Caco-2 (cell line): ENCODE measurements around the gene ADCY7. TPM values are rescaled to one million over a fixed set of nuclear protein-coding genes. Genes with fewer than 3 reads are reported as not detected.

Experiments used
- BruUV-seq: library from RNA; stranded (reverse); fragments of 400-500 nt; replicated peaks from 2 replicates; lab custom pipeline; 2021; lab: Mats Ljungman, UMichigan
- CTCF ChIA-PET: fragments of 300-600 bp; sonication (Branson Sonifier 250); formaldehyde crosslinking; loops from one replicate; lab custom pipeline; 2022; ENCODE audit warnings: antibody characterized with exemption; lab: Charles Lee
- POLR2A ChIA-PET: fragments of 300-600 bp; sonication (Branson Sonifier 250); formaldehyde crosslinking; loops from one replicate; lab custom pipeline; 2022; ENCODE audit warnings: antibody characterized with exemption; lab: Charles Lee
- DNase-seq, 2 experiments: peaks; one replicate each; pipeline versions ENCODE4 v3.0.0 to v3.0.0-alpha.2; 2020 to 2022
- H3K27me3 ChIP-seq: replicated peaks from 2 replicates; pipeline ENCODE4 v1.6.0; 2011; ENCODE audit warnings: low read length; ENCODE audit not compliant: control insufficient read depth, insufficient read depth
- H3K36me3 ChIP-seq: 2 replicates; pipeline ENCODE4 v1.5.1; 2011; ENCODE audit warnings: low read length; ENCODE audit not compliant: control insufficient read depth, insufficient read depth
- H3K4me1 ChIP-seq: fragments of 250-450 bp; sonication (Bioruptor Pico); 2 replicates; pipeline ENCODE4 v1.5.1; 2020; ENCODE audit warnings: mild to moderate bottlenecking
- H3K4me3 ChIP-seq: 2 replicates; pipeline ENCODE4 v1.5.1; 2011; ENCODE audit warnings: low read depth, mild to moderate bottlenecking, control low read depth, low read length
- H3K9me3 ChIP-seq: fragments of 250-450 bp; sonication (Bioruptor Pico); 2 replicates; pipeline ENCODE4 v1.5.1; 2020; ENCODE audit warnings: mild to moderate bottlenecking, moderate library complexity
- H3K27ac Mint-ChIP-seq: one replicate; pipeline ENCODE4 v1.8.0; 2022; ENCODE audit warnings: mixed read lengths; ENCODE audit not compliant: unreplicated experiment
- H3K27me3 Mint-ChIP-seq: one replicate; pipeline ENCODE4 v1.8.0; 2022; ENCODE audit warnings: mixed read lengths; ENCODE audit not compliant: insufficient read depth, unreplicated experiment
- H3K36me3 Mint-ChIP-seq: one replicate; pipeline ENCODE4 v1.8.0; 2022; ENCODE audit warnings: mild to moderate bottlenecking, mixed read lengths; ENCODE audit not compliant: insufficient read depth, unreplicated experiment
- H3K4me1 Mint-ChIP-seq: one replicate; pipeline ENCODE4 v1.8.0; 2022; ENCODE audit warnings: low read depth, mixed read lengths; ENCODE audit not compliant: unreplicated experiment
- H3K4me3 Mint-ChIP-seq: one replicate; pipeline ENCODE4 v1.8.0; 2022; ENCODE audit warnings: mild to moderate bottlenecking, moderate library complexity, mixed read lengths; ENCODE audit not compliant: unreplicated experiment
- H3K9me3 Mint-ChIP-seq: one replicate; pipeline ENCODE4 v1.8.0; 2022; ENCODE audit warnings: mixed read lengths; ENCODE audit not compliant: unreplicated experiment
- CTCF ChIP-seq, 2 experiments: fragments of 200-600 bp in 1 of 2; IDR thresholded peaks; 1 replicate in 1 of 2; 2 replicates in 1 of 2; pipeline versions ENCODE4 v1.5.1 to v1.8.0; 2011 to 2022; ENCODE audit warnings: antibody characterized with exemption in 1 of 2, control low read depth in 1 of 2, inconsistent platforms in 1 of 2, low read depth in 1 of 2, low read length in 1 of 2, mild to moderate bottlenecking in 1 of 2, moderate library complexity in 1 of 2; ENCODE audit not compliant: insufficient read depth in 1 of 2, severe bottlenecking in 1 of 2, unreplicated experiment in 1 of 2
- intact Hi-C: fragments of 100-400 bp; cut with micrococcal nuclease; formaldehyde crosslinking; loops from one replicate; pipeline ENCODE4 v1.10.0; 2022; ENCODE audit not compliant: unreplicated experiment
- total RNA-seq: library from RNA; stranded (reverse); gene quantifications from 2 replicates; pipeline ENCODE4 v1.2.3, GENCODE V29; 2022

The ADCY7 gene
- total RNA-seq, 1 experiment from 2014 or later: 54.2 TPM

- Mint-ChIP-seq H3K36me3 (peaks cover 15% of the 10 kb centered on the region), H3K27ac (no peak overlapping the region), H3K4me3 (no peak overlapping the region), H3K4me1 (peaks cover 4% of the 10 kb centered on the region), H3K27me3 (no peaks in the 10 kb centered on the region), H3K9me3 (no peaks in the 10 kb centered on the region)
- H3K27me3 ChIP-seq: no peaks in the 10 kb centered on the region
- CTCF ChIA-PET: no interaction called here
- BruUV-seq: no TSS peak
- 0 out of 2 replicates have a peak, but pooled peaks cover 3% of the 10 kb centered on the region for H3K9me3 ChIP-seq
- TF ChIP-seq CTCF (IDR thresholded peaks at IDR 0.05; ENCODE audit: insufficient read depth in 1 of 2, low read depth in 1 of 2, low read length in 1 of 2, severe bottlenecking in 1 of 2, unreplicated experiment in 1 of 2): no peak
- H3K36me3 ChIP-seq: no peaks in the 10 kb centered on the region
- no peak overlapping the region for H3K4me3 ChIP-seq
- no peaks in the 10 kb centered on the region for H3K4me1 ChIP-seq
- intact Hi-C loops: no loop called here
- DNase-seq: no peak
- POLR2A ChIA-PET: no interaction called here
Measured at GRCh38 chr16:50289950-50290764, 23.8 kb downstream of the ADCY7 start.

GRCh38 chr16:50290856-50291255, 24.5 kb downstream of the ADCY7 start:
- H3K36me3 ChIP-seq: peaks cover 2% of the 10 kb centered on the region; the same call in 1 of the 2 replicates
- Mint-ChIP-seq H3K4me3 (no peak overlapping the region), H3K27ac (no peak overlapping the region), H3K27me3 (no peaks in the 10 kb centered on the region), H3K36me3 (peaks cover 22% of the 10 kb centered on the region), H3K4me1 (peaks cover 4% of the 10 kb centered on the region), H3K9me3 (no peaks in the 10 kb centered on the region)
- no peak for DNase-seq
- intact Hi-C loops: no loop called here
- no peaks in the 10 kb centered on the region for H3K4me1 ChIP-seq
- no peak for TF ChIP-seq CTCF (IDR thresholded peaks at IDR 0.05; ENCODE audit: insufficient read depth in 1 of 2, low read depth in 1 of 2, low read length in 1 of 2, severe bottlenecking in 1 of 2, unreplicated experiment in 1 of 2)
- no peak overlapping the region for H3K4me3 ChIP-seq
- H3K27me3 ChIP-seq: no peaks in the 10 kb centered on the region
- ChIA-PET CTCF (no interaction called here), POLR2A (no interaction called here)
- 0 out of 2 replicates have a peak, but pooled peaks cover 3% of the 10 kb centered on the region for H3K9me3 ChIP-seq
- no TSS peak for BruUV-seq

GRCh38 chr16:50291719-50292565, 25.6 kb downstream of the ADCY7 start:
- Mint-ChIP-seq H3K9me3 (no peaks in the 10 kb centered on the region), H3K27ac (peak overlapping the region; percentile 63), H3K4me1 (peaks cover 4% of the 10 kb centered on the region), H3K4me3 (no peak overlapping the region), H3K36me3 (peaks cover 16% of the 10 kb centered on the region), H3K27me3 (no peaks in the 10 kb centered on the region)
- DNase-seq: no peak
- Histone ChIP-seq H3K4me3 (no peak overlapping the region), H3K9me3 (no peaks in the 10 kb centered on the region), H3K27me3 (no peaks in the 10 kb centered on the region), H3K4me1 (no peaks in the 10 kb centered on the region), H3K36me3 (peaks cover 2% of the 10 kb centered on the region; the same call in 1 of the 2 replicates)
- ChIA-PET CTCF (no interaction called here), POLR2A (no interaction called here)
- no peak for TF ChIP-seq CTCF (IDR thresholded peaks at IDR 0.05; ENCODE audit: insufficient read depth in 1 of 2, low read depth in 1 of 2, low read length in 1 of 2, severe bottlenecking in 1 of 2, unreplicated experiment in 1 of 2)
- intact Hi-C loops: no loop called here
- BruUV-seq: no TSS peak
